ENCODE measurements around the gene HOXB1. TPM values are rescaled to one million over a fixed set of nuclear protein-coding genes. Genes with fewer than 3 reads are reported as not detected.

The HOXB1 gene
- not detected in 2 replicates for total RNA-seq

GRCh38 chr17:48530887-48531272 lies at the start of gene HOXB1:
Gene HOXB1 (minus strand): TSS chr17:48531011. CDS start chr17:48530904, 107 bp downstream.

GRCh38 chr17:48577946-48578615 lies 47.3 kb upstream of the HOXB1 start, which contains the start of gene HOXB4:
Gene HOXB4 (minus strand): TSS chr17:48578350. CDS start chr17:48578319, 31 bp downstream.

GRCh38 chr17:48545022-48545375 lies 14.2 kb upstream of the HOXB1 start, which contains the start of gene HOXB2:
Gene HOXB2 (minus strand): TSS chr17:48545109. CDS start chr17:48544911, 198 bp downstream.

Other genes starting within 250 kb of the HOXB1 start
- not detected in 2 replicates for gene SKAP1, start 100.8 kb downstream of the HOXB1 start, total RNA-seq
- 10.3 and 27.3 TPM in 2 replicates for gene HOXB2, start 14.1 kb upstream of the HOXB1 start, total RNA-seq
- 0.10 TPM in 1 of 2 replicates, not detected in the other for gene HOXB4, start 47.3 kb upstream of the HOXB1 start, total RNA-seq
- gene HOXB3, start 59.2 kb upstream of the HOXB1 start, total RNA-seq: 0.37 and 0.73 TPM in 2 replicates
- gene HOXB5, start 62.8 kb upstream of the HOXB1 start, total RNA-seq: not detected in 2 replicates
- gene HOXB6, start 74.0 kb upstream of the HOXB1 start, total RNA-seq: not detected in 2 replicates
- not detected in 2 replicates for gene HOXB7, start 80.0 kb upstream of the HOXB1 start, total RNA-seq
- not detected in 2 replicates for gene HOXB8, start 84.3 kb upstream of the HOXB1 start, total RNA-seq
- gene HOXB9, start 95.3 kb upstream of the HOXB1 start, total RNA-seq: not detected in 2 replicates
- not detected in 2 replicates for gene PRAC1, start 191.5 kb upstream of the HOXB1 start, total RNA-seq
- gene PRAC2, start 192.2 kb upstream of the HOXB1 start, total RNA-seq: not detected in 2 replicates
- not detected in 2 replicates for gene HOXB13, start 197.7 kb upstream of the HOXB1 start, total RNA-seq